Measurements from ENCODE around the gene ENAH. TPM values are rescaled to one million over a fixed set of nuclear protein-coding genes. Genes with fewer than 3 reads are reported as not detected.

The ENAH gene
- total RNA-seq, 1 experiment from 2014 or later, result 420 TPM

DNA sequence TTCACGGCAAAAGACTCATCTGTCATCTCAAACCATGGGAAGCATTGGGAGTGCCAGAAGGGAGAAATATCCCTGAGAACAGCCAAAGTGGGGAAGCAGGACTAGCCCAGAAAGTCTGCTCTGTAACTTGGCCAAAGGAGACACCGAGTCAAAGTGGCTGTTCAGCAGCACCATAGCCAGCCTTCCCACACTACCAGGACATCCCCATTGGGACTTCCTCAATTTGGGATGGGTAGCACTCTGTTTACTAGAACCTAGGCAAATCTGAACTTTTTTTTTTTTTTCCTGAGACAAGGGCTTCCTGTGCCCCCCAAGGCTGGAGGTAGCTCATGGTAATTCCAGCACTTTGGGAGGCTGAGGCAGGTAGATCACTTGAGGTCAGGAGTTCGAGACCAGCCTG lies 93.0 kb downstream of the ENAH start:
- Mint-ChIP-seq H3K27ac (ENCODE audit: low read depth, unreplicated experiment) (no peak overlapping the region), H3K4me3 (ENCODE audit: unreplicated experiment) (no peak overlapping the region), H3K4me1 (ENCODE audit: insufficient read depth, unreplicated experiment) (peaks cover 13% of the 10 kb centered on the region), H3K9me3 (ENCODE audit: unreplicated experiment) (peaks cover 8% of the 10 kb centered on the region), H3K36me3 (ENCODE audit: insufficient read depth, unreplicated experiment) (peaks cover 69% of the 10 kb centered on the region), H3K27me3 (ENCODE audit: insufficient read depth, unreplicated experiment) (no peaks in the 10 kb centered on the region)
- POLR2A ChIA-PET, result interaction anchor here (0.6 to 1.7 kb wide), 6 partner anchors 8 to 218 kb away, joined by 3 to 6 read pairs (median 3); partner anchors contain the start of gene SRP9
- CTCF ChIA-PET, result interaction anchor here (0.6 to 11.7 kb wide), 11 partner anchors 10 to 717 kb away, joined by 3 to 136 read pairs (median 4); no protein-coding TSS in a partner anchor
- intact Hi-C loops (cut with micrococcal nuclease), result loop anchor here (5.0 kb wide), 1 partner anchor 287 kb away; no protein-coding TSS in a partner anchor
- DNase-seq (ENCODE audit: unreplicated experiment), result no peak
- BruUV-seq (replicated peaks), result no TSS peak
- TF ChIP-seq, protein P1, sequence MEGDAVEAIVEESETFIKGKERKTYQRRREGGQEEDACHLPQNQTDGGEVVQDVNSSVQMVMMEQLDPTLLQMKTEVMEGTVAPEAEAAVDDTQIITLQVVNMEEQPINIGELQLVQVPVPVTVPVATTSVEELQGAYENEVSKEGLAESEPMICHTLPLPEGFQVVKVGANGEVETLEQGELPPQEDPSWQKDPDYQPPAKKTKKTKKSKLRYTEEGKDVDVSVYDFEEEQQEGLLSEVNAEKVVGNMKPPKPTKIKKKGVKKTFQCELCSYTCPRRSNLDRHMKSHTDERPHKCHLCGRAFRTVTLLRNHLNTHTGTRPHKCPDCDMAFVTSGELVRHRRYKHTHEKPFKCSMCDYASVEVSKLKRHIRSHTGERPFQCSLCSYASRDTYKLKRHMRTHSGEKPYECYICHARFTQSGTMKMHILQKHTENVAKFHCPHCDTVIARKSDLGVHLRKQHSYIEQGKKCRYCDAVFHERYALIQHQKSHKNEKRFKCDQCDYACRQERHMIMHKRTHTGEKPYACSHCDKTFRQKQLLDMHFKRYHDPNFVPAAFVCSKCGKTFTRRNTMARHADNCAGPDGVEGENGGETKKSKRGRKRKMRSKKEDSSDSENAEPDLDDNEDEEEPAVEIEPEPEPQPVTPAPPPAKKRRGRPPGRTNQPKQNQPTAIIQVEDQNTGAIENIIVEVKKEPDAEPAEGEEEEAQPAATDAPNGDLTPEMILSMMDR (IDR thresholded peaks at IDR 0.05; ENCODE audit: unreplicated experiment), result no peak

DNA sequence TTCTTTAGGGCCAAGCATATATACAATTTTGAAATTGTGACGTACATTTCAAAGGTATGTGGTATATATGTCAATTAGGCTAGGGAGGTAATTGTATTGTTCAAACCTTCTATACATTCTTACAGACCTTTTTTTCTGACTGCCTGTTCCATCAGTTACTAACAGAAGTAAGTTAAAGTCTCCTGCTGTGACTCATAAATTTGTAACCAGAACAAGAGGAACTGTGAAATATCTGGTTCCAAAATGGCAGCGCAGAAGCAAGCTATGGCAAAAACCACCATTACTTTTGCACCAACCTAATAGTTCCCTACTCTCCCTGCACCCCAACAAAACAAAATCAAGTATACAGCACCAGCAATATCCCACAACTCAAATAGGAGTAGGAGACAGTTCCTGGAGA lies 93.6 kb downstream of the ENAH start:
- BruUV-seq (replicated peaks), result no TSS peak
- peaks cover 13% of the 10 kb centered on the region for H3K4me1 Mint-ChIP-seq (ENCODE audit: insufficient read depth, unreplicated experiment)
- DNase-seq (ENCODE audit: unreplicated experiment), result no peak
- TF ChIP-seq, protein P1 (IDR thresholded peaks at IDR 0.05; ENCODE audit: unreplicated experiment), result no peak
- CTCF ChIA-PET, result interaction anchor here (0.5 to 11.7 kb wide), 8 partner anchors 10 to 718 kb away, joined by 3 to 136 read pairs (median 5); no protein-coding TSS in a partner anchor
- H3K36me3 Mint-ChIP-seq (ENCODE audit: insufficient read depth, unreplicated experiment), result peaks cover 63% of the 10 kb centered on the region
- H3K27me3 Mint-ChIP-seq (ENCODE audit: insufficient read depth, unreplicated experiment), result no peaks in the 10 kb centered on the region
- POLR2A ChIA-PET, result interaction anchor here (0.5 to 1.7 kb wide), 6 partner anchors 9 to 219 kb away, joined by 3 to 6 read pairs (median 4); partner anchors contain the start of gene SRP9
- H3K27ac Mint-ChIP-seq (ENCODE audit: low read depth, unreplicated experiment), result no peak overlapping the region
- peaks cover 8% of the 10 kb centered on the region for H3K9me3 Mint-ChIP-seq (ENCODE audit: unreplicated experiment)
- H3K4me3 Mint-ChIP-seq (ENCODE audit: unreplicated experiment), result no peak overlapping the region
- intact Hi-C loops (cut with micrococcal nuclease), result loop anchor here (5.0 kb wide), 1 partner anchor 288 kb away; no protein-coding TSS in a partner anchor

DNA sequence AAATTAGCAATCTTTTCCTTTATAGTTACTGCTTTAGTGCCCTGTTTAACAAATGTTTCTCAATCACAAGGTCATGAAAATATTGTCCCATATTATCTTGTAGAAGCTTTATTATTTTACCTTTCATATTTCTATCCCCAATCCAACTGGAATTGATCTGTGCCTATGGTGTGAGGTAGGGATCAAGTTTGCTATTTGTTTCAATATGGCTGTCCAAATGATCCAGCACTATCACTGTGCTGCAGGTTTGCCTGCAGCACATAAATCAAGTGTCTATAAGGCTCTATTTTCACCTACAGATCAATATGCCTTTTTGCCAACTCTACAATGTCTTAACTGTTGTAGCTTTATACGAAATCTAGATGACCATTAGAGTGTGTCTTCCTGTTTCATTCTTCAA lies 96.2 kb downstream of the ENAH start:
- ChIA-PET CTCF (interaction anchor here (0.7 to 11.7 kb wide), 13 partner anchors 8 to 252 kb away, joined by 3 to 136 read pairs (median 4); partner anchors contain the start of gene SRP9), POLR2A (interaction anchor here (0.6 to 7.8 kb wide), 17 partner anchors 9 to 521 kb away, joined by 3 to 43 read pairs (median 4); partner anchors contain the start of genes ENAH and SRP9)
- Mint-ChIP-seq H3K27me3 (ENCODE audit: insufficient read depth, unreplicated experiment) (no peaks in the 10 kb centered on the region), H3K9me3 (ENCODE audit: unreplicated experiment) (peaks cover 8% of the 10 kb centered on the region), H3K4me3 (ENCODE audit: unreplicated experiment) (no peak overlapping the region), H3K36me3 (ENCODE audit: insufficient read depth, unreplicated experiment) (peaks cover 40% of the 10 kb centered on the region), H3K4me1 (ENCODE audit: insufficient read depth, unreplicated experiment) (peaks cover 8% of the 10 kb centered on the region), H3K27ac (ENCODE audit: low read depth, unreplicated experiment) (no peak overlapping the region)
- TF ChIP-seq, protein P1 (IDR thresholded peaks at IDR 0.05; ENCODE audit: unreplicated experiment), result no peak
- BruUV-seq (replicated peaks), result no TSS peak
- intact Hi-C loops (cut with micrococcal nuclease), result loop anchor here (5.0 kb wide), 1 partner anchor 291 kb away; no protein-coding TSS in a partner anchor
- DNase-seq (ENCODE audit: unreplicated experiment), result no peak

DNA sequence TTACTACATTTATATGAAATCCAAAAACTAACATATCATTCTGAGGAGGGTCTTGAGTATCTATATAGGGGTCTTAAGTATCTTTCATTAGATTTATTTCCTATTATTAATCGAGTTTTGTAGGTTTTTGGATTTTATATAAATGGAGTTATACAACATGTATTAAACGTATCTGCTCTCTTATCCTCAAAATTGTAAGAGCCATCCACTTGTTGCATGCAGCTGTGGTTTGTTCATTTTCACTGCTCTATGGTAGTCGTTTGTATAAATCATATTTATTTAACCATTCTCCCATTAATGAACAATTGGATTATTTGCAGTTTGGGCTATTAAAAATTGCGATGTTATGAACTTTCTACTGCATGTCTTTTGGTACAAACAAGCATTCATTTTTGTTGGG lies 97.1 kb downstream of the ENAH start:
- no peak overlapping the region for H3K27ac Mint-ChIP-seq (ENCODE audit: low read depth, unreplicated experiment)
- TF ChIP-seq, protein P1 (IDR thresholded peaks at IDR 0.05; ENCODE audit: unreplicated experiment), result no peak
- no peaks in the 10 kb centered on the region for H3K27me3 Mint-ChIP-seq (ENCODE audit: insufficient read depth, unreplicated experiment)
- no peak for DNase-seq (ENCODE audit: unreplicated experiment)
- H3K36me3 Mint-ChIP-seq (ENCODE audit: insufficient read depth, unreplicated experiment), result peaks cover 35% of the 10 kb centered on the region
- intact Hi-C loops (cut with micrococcal nuclease), result loop anchor here (2.0 to 5.0 kb wide), 2 partner anchors 95 to 291 kb away; no protein-coding TSS in a partner anchor
- no peak overlapping the region for H3K4me3 Mint-ChIP-seq (ENCODE audit: unreplicated experiment)
- BruUV-seq (replicated peaks), result no TSS peak
- peaks cover 8% of the 10 kb centered on the region for H3K9me3 Mint-ChIP-seq (ENCODE audit: unreplicated experiment)
- H3K4me1 Mint-ChIP-seq (ENCODE audit: insufficient read depth, unreplicated experiment), result peaks cover 8% of the 10 kb centered on the region
- ChIA-PET CTCF (interaction anchor here (0.5 to 11.7 kb wide), 10 partner anchors 9 to 267 kb away, joined by 3 to 136 read pairs (median 4); partner anchors contain the start of gene SRP9), POLR2A (interaction anchor here (1.0 to 7.8 kb wide), 11 partner anchors 10 to 425 kb away, joined by 3 to 43 read pairs (median 7); partner anchors contain the start of genes ENAH and SRP9)

Measured in MCF 10A (cell line).